ENCODE measurements around the gene TOP1.

The TOP1 gene

DNA sequence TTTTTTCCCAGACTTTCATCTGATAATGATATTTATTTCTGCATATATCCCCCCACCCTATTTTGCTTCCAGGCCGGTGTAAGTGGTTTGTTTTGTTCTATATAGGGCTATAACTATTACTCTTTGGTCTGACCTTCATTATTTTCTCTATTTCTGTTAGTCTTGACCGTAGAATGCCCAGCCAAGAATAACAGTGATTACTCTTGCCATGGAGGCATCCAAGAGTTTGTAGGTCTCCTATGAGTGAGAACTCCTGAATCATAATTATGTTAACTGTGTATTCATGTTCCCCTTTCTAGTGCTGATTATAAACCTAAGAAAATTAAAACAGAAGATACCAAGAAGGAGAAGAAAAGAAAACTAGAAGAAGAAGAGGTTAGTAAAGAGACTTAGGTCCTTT, 52.2 kb downstream of the TOP1 start:
- no peak overlapping the region for H3K27ac ChIP-seq (ENCODE audit: poor library complexity, severe bottlenecking)
- H3K36me3 ChIP-seq (ENCODE audit: low read depth): peaks cover 100% of the 10 kb centered on the region
- no peak for DNase-seq (ENCODE audit: low spot score)

DNA sequence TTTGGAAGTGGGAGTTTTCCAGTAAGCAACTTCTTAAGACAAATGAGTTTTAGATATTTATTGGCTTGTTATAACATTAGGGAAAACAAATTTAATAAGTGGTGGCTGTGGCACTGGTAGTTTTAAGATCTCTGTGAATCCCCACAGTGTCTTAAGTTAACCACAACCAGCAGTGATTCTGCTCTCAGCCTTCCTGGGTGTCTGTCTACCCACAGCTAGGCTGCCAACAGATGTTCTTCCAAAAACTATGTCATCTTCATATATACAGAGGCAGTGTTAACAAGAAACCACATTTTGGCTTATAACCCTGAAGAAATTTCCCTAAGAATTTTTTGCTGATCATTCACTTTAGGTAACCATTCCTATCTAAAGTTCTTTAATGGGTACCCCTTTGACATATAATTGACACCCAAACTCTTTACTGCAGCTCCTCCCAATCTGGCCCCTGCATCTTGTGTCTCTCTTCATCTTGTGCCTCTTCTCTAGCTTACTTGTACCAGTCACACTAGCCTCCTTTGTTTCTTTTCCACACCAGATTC, 52.7 kb downstream of the TOP1 start:
- DNase-seq (ENCODE audit: low spot score) (no peak), ATAC-seq (ENCODE audit: low read depth) (no peak)

More for the DNA sequence above, 52.2 kb downstream of the TOP1 start:
- Histone ChIP-seq H3K9me3 (ENCODE audit: severe bottlenecking) (no peaks in the 10 kb centered on the region), H3K4me1 (ENCODE audit: insufficient read depth, poor library complexity, severe bottlenecking) (peaks cover 18% of the 10 kb centered on the region), H3K4me3 (ENCODE audit: severe bottlenecking) (no peak overlapping the region), H3K27me3 (ENCODE audit: insufficient read depth, poor library complexity, severe bottlenecking) (no peaks in the 10 kb centered on the region)
- TF ChIP-seq, protein P1, sequence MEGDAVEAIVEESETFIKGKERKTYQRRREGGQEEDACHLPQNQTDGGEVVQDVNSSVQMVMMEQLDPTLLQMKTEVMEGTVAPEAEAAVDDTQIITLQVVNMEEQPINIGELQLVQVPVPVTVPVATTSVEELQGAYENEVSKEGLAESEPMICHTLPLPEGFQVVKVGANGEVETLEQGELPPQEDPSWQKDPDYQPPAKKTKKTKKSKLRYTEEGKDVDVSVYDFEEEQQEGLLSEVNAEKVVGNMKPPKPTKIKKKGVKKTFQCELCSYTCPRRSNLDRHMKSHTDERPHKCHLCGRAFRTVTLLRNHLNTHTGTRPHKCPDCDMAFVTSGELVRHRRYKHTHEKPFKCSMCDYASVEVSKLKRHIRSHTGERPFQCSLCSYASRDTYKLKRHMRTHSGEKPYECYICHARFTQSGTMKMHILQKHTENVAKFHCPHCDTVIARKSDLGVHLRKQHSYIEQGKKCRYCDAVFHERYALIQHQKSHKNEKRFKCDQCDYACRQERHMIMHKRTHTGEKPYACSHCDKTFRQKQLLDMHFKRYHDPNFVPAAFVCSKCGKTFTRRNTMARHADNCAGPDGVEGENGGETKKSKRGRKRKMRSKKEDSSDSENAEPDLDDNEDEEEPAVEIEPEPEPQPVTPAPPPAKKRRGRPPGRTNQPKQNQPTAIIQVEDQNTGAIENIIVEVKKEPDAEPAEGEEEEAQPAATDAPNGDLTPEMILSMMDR (IDR thresholded peaks at IDR 0.05; ENCODE audit: poor library complexity, severe bottlenecking): no peak
- ATAC-seq (ENCODE audit: low read depth): no peak

DNA sequence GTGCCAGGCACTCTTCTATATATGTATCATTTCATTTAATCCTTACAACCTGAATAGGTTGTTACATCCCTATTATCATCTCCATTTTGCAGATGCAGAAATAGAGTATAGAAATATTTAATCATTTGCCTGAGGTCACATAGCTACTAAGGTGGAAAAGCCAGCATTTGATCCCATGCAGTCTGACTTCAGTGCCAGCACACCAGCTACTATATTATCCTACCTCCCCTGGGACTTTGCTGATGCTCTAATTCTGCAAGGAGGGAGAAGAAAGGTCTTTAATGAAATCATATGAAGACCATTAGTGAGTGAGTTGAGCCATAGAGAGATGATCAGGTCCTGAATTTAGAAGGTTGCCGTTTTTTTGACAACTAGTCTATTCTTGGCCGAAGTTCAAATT, 53.7 kb downstream of the TOP1 start:
- TF ChIP-seq, protein P1 (IDR thresholded peaks at IDR 0.05; ENCODE audit: poor library complexity, severe bottlenecking): no peak
- Histone ChIP-seq H3K4me1 (ENCODE audit: insufficient read depth, poor library complexity, severe bottlenecking) (peaks cover 26% of the 10 kb centered on the region), H3K27me3 (ENCODE audit: insufficient read depth, poor library complexity, severe bottlenecking) (no peaks in the 10 kb centered on the region), H3K9me3 (ENCODE audit: severe bottlenecking) (no peaks in the 10 kb centered on the region), H3K27ac (ENCODE audit: poor library complexity, severe bottlenecking) (no peak overlapping the region), H3K36me3 (ENCODE audit: low read depth) (peaks cover 100% of the 10 kb centered on the region), H3K4me3 (ENCODE audit: severe bottlenecking) (no peak overlapping the region)
- DNase-seq (ENCODE audit: low spot score): no peak
- no peak for ATAC-seq (ENCODE audit: low read depth)

More for the DNA sequence above, 52.7 kb downstream of the TOP1 start:
- peaks cover 20% of the 10 kb centered on the region for H3K4me1 ChIP-seq (ENCODE audit: insufficient read depth, poor library complexity, severe bottlenecking)
- no peak overlapping the region for H3K27ac ChIP-seq (ENCODE audit: poor library complexity, severe bottlenecking)
- H3K27me3 ChIP-seq (ENCODE audit: insufficient read depth, poor library complexity, severe bottlenecking): no peaks in the 10 kb centered on the region
- H3K9me3 ChIP-seq (ENCODE audit: severe bottlenecking): no peaks in the 10 kb centered on the region
- TF ChIP-seq, protein P1 (IDR thresholded peaks at IDR 0.05; ENCODE audit: poor library complexity, severe bottlenecking): no peak
- peaks cover 100% of the 10 kb centered on the region for H3K36me3 ChIP-seq (ENCODE audit: low read depth)
- no peak overlapping the region for H3K4me3 ChIP-seq (ENCODE audit: severe bottlenecking)

DNA sequence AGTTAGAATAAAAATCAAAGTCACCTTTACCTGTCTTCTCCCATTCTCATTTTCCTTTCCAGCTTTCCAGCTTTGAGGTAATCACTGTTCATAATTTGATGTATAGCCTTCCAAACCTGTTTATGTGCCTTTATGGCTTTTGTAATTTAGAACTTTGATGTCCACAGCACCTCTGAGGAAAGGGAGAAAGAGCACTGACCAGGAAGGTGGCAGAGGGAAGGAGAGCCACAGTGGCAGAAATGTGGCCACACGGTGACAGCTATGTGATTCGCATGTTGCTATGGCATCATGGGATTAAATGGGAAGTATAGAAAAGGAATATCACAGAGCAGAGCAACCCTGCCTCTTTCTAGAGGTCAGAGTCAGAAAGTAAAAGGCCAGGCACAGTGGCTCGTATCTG, 57.0 kb downstream of the TOP1 start:
- no peak overlapping the region for H3K27ac ChIP-seq (ENCODE audit: poor library complexity, severe bottlenecking)
- DNase-seq (ENCODE audit: low spot score): no peak
- TF ChIP-seq, protein P1 (IDR thresholded peaks at IDR 0.05; ENCODE audit: poor library complexity, severe bottlenecking): no peak
- H3K4me3 ChIP-seq (ENCODE audit: severe bottlenecking): no peak overlapping the region
- peaks cover 100% of the 10 kb centered on the region for H3K36me3 ChIP-seq (ENCODE audit: low read depth)
- H3K9me3 ChIP-seq (ENCODE audit: severe bottlenecking): no peaks in the 10 kb centered on the region
- no peaks in the 10 kb centered on the region for H3K27me3 ChIP-seq (ENCODE audit: insufficient read depth, poor library complexity, severe bottlenecking)
- peaks cover 15% of the 10 kb centered on the region for H3K4me1 ChIP-seq (ENCODE audit: insufficient read depth, poor library complexity, severe bottlenecking)
- ATAC-seq (ENCODE audit: low read depth): no peak
